Measurements from ENCODE around the gene SNN.

GRCh38 chr16:11726008-11726407 is 57.8 kb downstream of the SNN start:
- TF ChIP-seq CTCF (IDR thresholded peaks at IDR 0.05) (no peak), ZFX (IDR thresholded peaks at IDR 0.05; ENCODE audit: borderline replicate concordance) (no peak)

All from 22Rv1 (cell line).